Activated T-cell treated with anti-CD3 and anti-CD28 coated beads, Interleukin-2, amount 50 U/mL, for 48 hours (primary cell): Measurements from ENCODE around the gene BACE1-AS.

Source experiments
- DNase-seq, 2 experiments: peaks; one replicate each; pipeline ENCODE4 v3.0.0-alpha.2; 2020

Gene BACE1-AS

GRCh38 chr11:117327567-117328374, 36.6 kb downstream of the BACE1-AS start, which contains the start of gene CEP164:
CEP164 (plus strand) TSS chr11:117327854; CDS start chr11:117338587, 10,733 bp downstream.
- peak; percentile 93 to 95 for DNase-seq

DNA sequence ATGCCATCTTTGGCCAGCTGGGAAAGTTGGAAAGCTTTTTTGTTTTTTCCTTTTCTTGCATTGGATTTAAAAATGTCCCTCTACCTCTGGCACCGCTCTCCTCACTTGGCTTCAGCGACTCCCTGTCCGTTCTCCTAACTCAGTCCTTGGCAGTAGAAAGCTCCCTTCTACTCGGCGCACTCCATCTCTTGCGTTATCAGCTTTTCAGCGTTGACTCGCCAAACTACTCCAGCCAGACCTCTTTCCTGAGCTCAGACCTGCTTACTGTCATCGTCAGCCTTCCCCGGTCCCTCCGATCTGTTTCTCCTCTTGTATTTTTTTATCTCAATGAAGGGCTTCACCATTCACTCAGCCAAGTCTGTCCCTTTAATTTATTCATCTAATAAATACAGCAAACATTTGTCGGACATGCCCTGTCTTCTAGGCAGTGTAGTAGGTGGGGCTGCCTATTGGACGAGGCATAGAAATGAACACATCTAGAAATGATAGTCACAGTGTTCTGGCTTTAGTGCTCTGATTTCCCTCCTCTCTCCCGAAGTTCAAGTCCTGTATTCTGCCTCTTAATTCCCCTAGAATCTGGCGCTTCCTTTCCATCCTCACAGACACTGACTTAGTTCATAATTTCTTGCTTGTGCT, 37.3 kb downstream of the BACE1-AS start:
- DNase-seq: no peak

GRCh38 chr11:117332843-117333242, 41.7 kb downstream of the BACE1-AS start:
- DNase-seq: no peak

- no peak for DNase-seq
Measured at GRCh38 chr11:117333917-117334316, 42.8 kb downstream of the BACE1-AS start.

- no peak for DNase-seq
Measured at GRCh38 chr11:117334896-117335295, 43.8 kb downstream of the BACE1-AS start.

DNA sequence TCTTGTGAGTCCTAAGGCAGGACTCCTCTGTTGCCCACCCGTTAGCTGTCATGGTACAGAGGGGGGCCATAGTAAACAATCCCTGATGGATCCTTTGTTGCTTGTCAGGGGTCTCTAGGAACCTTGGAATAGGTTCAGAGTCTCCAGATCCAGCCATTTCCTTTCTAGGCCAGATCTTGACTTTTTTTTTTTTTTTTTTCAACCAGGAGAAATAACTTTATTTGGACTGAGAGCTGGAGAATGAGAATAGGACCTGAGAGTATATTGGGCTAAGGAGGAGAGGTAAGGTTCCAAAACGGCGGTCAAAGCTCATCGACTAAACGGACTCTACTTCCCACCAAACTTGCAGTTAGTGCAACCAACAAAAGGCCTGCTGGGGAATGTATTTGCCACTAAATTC, 44.3 kb downstream of the BACE1-AS start:
- DNase-seq: no peak

- no peak for DNase-seq
Measured at GRCh38 chr11:117337076-117337475, 45.9 kb downstream of the BACE1-AS start.
